Prostate gland (tissue), 2 donors: Measurements from ENCODE around the gene AFF2.

Experiments
- POLR2A ChIP-seq: fragments of 450-650 bp; IDR thresholded peaks from one replicate; pipeline ENCODE4 v1.6.1; 2016; ENCODE audit warnings: antibody characterized with exemption, mild to moderate bottlenecking
- POLR2AphosphoS5 ChIP-seq: sonication (generic); formaldehyde crosslinking; IDR thresholded peaks from one replicate; pipeline ENCODE4 v1.6.1; 2017; ENCODE audit warnings: antibody characterized with exemption
- TF ChIP-seq, protein P1 (sequence below), 4 experiments: fragments of 200-600 bp in 2 of 4; fragments of 450-650 bp in 2 of 4; sonication (generic) in 2 of 4; IDR thresholded peaks; 1 replicate in 3 of 4; 2 replicates in 1 of 4; pipeline ENCODE4 v1.5.1; 2016 to 2019; ENCODE audit warnings: antibody characterized with exemption in 4 of 4, mild to moderate bottlenecking in 2 of 4, moderate library complexity in 2 of 4

DNA sequence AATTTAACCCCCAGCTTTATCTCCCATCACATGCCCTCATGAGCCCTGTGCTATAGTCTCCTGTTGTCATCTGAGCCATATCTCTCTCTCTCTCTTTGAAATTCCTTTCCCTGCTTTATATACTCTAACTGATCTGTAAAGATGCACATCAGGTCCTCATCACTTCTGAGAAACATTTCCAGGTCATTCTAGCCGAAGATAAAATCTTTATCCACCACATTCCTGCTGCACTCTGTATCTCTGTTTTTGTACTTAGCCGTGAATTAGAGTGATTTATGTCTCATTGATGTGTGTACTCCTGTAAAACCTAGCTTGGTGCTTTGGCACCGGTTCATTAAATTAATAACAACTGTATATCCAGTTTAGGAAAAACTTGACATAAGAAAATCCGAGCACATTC is 113.2 kb downstream of the AFF2 start:
- TF ChIP-seq, protein P1, sequence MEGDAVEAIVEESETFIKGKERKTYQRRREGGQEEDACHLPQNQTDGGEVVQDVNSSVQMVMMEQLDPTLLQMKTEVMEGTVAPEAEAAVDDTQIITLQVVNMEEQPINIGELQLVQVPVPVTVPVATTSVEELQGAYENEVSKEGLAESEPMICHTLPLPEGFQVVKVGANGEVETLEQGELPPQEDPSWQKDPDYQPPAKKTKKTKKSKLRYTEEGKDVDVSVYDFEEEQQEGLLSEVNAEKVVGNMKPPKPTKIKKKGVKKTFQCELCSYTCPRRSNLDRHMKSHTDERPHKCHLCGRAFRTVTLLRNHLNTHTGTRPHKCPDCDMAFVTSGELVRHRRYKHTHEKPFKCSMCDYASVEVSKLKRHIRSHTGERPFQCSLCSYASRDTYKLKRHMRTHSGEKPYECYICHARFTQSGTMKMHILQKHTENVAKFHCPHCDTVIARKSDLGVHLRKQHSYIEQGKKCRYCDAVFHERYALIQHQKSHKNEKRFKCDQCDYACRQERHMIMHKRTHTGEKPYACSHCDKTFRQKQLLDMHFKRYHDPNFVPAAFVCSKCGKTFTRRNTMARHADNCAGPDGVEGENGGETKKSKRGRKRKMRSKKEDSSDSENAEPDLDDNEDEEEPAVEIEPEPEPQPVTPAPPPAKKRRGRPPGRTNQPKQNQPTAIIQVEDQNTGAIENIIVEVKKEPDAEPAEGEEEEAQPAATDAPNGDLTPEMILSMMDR (IDR thresholded peaks at IDR 0.05) = no peak
- TF ChIP-seq POLR2AphosphoS5 = no peak
- no peak for TF ChIP-seq POLR2A
